Spleen (tissue), 11 donors: ENCODE measurements around the gene SPATA45. TPM values are rescaled to one million over a fixed set of nuclear protein-coding genes. Genes with fewer than 3 reads are reported as not detected.

Experiments
- DNase-seq: peaks from one replicate; pipeline ENCODE4 v3.0.0-alpha.2; 2020
- H3K27ac ChIP-seq, 8 donors: fragments of 200-600 bp; sonication (generic) in 7 of 8; 1 replicate in 4 of 8; 2 replicates in 4 of 8; pipeline versions ENCODE4 v1.5.0 to v1.8.0; 2016 to 2021; ENCODE audit warnings: inconsistent platforms in 4 of 8, mild to moderate bottlenecking in 4 of 8, moderate library complexity in 1 of 8
- H3K27me3 ChIP-seq, 7 donors: fragments of 200-600 bp; sonication (generic) in 6 of 7; replicated peaks in 1 of 7; 1 replicate in 4 of 7; 2 replicates in 3 of 7; pipeline versions ENCODE4 v1.5.0 to v1.8.0; 2016 to 2021; ENCODE audit warnings: inconsistent platforms in 3 of 7, mild to moderate bottlenecking in 1 of 7
- H3K36me3 ChIP-seq, 6 donors: fragments of 200-600 bp; sonication (generic) in 5 of 6; 1 replicate in 4 of 6; 2 replicates in 2 of 6; pipeline versions ENCODE4 v1.5.0 to v1.8.0; 2016 to 2021; ENCODE audit warnings: inconsistent platforms in 2 of 6
- H3K4me1 ChIP-seq, 6 donors: fragments of 200-600 bp; sonication (generic) in 5 of 6; 1 replicate in 3 of 6; 2 replicates in 3 of 6; pipeline versions ENCODE4 v1.5.0 to v1.8.0; 2016 to 2021; ENCODE audit warnings: inconsistent platforms in 3 of 6
- H3K4me3 ChIP-seq, 8 donors: fragments of 200-600 bp; sonication (generic) in 7 of 8; 1 replicate in 4 of 8; 2 replicates in 4 of 8; pipeline versions ENCODE4 v1.5.0 to v1.8.0; 2016 to 2021; ENCODE audit warnings: inconsistent platforms in 4 of 8, mild to moderate bottlenecking in 4 of 8, moderate library complexity in 2 of 8
- H3K9me3 ChIP-seq, 8 donors: fragments of 200-600 bp; sonication (generic) in 7 of 8; 1 replicate in 4 of 8; 2 replicates in 4 of 8; pipeline versions ENCODE4 v1.5.0 to v1.8.0; 2016 to 2021; ENCODE audit warnings: inconsistent platforms in 4 of 8
- CTCF ChIP-seq, 11 experiments: fragments of 200-600 bp in 7 of 11; fragments of 450-650 bp in 4 of 11; sonication (generic) in 4 of 11; IDR thresholded peaks in 8 of 11; conservative IDR thresholded peaks in 3 of 11; 1 replicate in 7 of 11; 2 replicates in 4 of 11; pipeline versions ENCODE4 v1.4.0 to v1.8.0; 2016 to 2021; ENCODE audit warnings: antibody characterized with exemption in 11 of 11, inconsistent platforms in 4 of 11, mild to moderate bottlenecking in 1 of 11
- POLR2A ChIP-seq, 3 donors: fragments of 450-650 bp; IDR thresholded peaks; one replicate each; pipeline ENCODE4 v1.5.1; 2017; ENCODE audit warnings: antibody characterized with exemption in 3 of 3, mild to moderate bottlenecking in 1 of 3
- POLR2AphosphoS5 ChIP-seq, 3 donors: sonication (generic); formaldehyde crosslinking; IDR thresholded peaks; one replicate each; pipeline ENCODE4 v1.5.1; 2017; ENCODE audit warnings: antibody characterized with exemption in 3 of 3
- WGBS, 5 donors: extraction: QIAGEN DNeasy Blood & Tissue Kit in 3 of 5; methylation state at CpG; one replicate each; pipeline versions ENCODE4 v1.1.5 to v1.1.7; 2013 to 2018; 5-methylcytosine and 5-hydroxymethylcytosine counted together
- intact Hi-C: fragments of 100-400 bp; cut with DNase I; formaldehyde crosslinking; loops from one replicate; pipeline ENCODE4 v1.15.0; 2023; ENCODE audit warnings: low total_unique reads
- polyA plus RNA-seq, 3 donors: library from polyadenylated mRNA; stranded (reverse); fragments of 200-250 nt; gene quantifications; one replicate each; pipeline ENCODE4 v1.2.1, GENCODE V29; 2013
- total RNA-seq, 7 donors: library from RNA; depleted of rRNA in 3 of 7; stranded (reverse); fragments of >200 nt in 3 of 7; fragmentation: NEBNext Ultra II Directional in 4 of 7; extraction: Animal tissue kit (Norgen Biotek cat#: 25700) in 4 of 7; gene quantifications; one replicate each; pipeline versions ENCODE4 v1.1.0 to v1.2.1, GENCODE V29; 2016 to 2021
- donor health status: healthy with polysubstance abuse.
- donor health status: DM: no; HTN: no; CAD: no; lungs with moderate emphysema.
- donor health status: DM: no; HTN: no; CAD: no.
- donor health status: Bipolar disorder and iron deficiency.
- donor health status: healthy.
- donor health status: DM: no; HTN: no; CAD: no.
- donor health status: DM: yes; HTN: yes; CAD: no.

Gene SPATA45
- total and polyA plus RNA-seq, 10 donors: 0.38 to 0.83 TPM; not detected in 8

- intact Hi-C loops: no loop called here
- 96 to 100% (median 98%) methylated on average over 6 of the region's 6 CpGs for WGBS, 5 donors
- Histone ChIP-seq H3K36me3 (peaks cover 0 to 96% (median 15%) of the 10 kb centered on the region in 6 donors), H3K27me3 (no peaks in the 10 kb centered on the region), H3K4me3 (no peak overlapping the region), H3K9me3 (no peaks in the 10 kb centered on the region), H3K4me1 (no peaks in the 10 kb centered on the region), H3K27ac (no peak overlapping the region)
- no peak for TF ChIP-seq POLR2AphosphoS5 (IDR thresholded peaks at IDR 0.05)
- TF ChIP-seq CTCF (IDR thresholded peaks at IDR 0.05 in 8 of 11, conservative IDR thresholded peaks at IDR 0.05 in 3 of 11): no peak
- no peak for TF ChIP-seq POLR2A (IDR thresholded peaks at IDR 0.05)
- no peak for DNase-seq
Observed at GRCh38 chr1:212878418-212878817, 31.0 kb upstream of the SPATA45 start.

- no peak overlapping the region for H3K27ac ChIP-seq
- intact Hi-C loops: no loop called here
- no peak for DNase-seq
- no peak overlapping the region for H3K4me3 ChIP-seq
- no peaks in the 10 kb centered on the region for H3K9me3 ChIP-seq
- TF ChIP-seq CTCF (IDR thresholded peaks at IDR 0.05 in 8 of 11, conservative IDR thresholded peaks at IDR 0.05 in 3 of 11) (no peak), POLR2AphosphoS5 (IDR thresholded peaks at IDR 0.05) (no peak), POLR2A (IDR thresholded peaks at IDR 0.05) (no peak)
- no peaks in the 10 kb centered on the region for H3K27me3 ChIP-seq
- WGBS, 5 donors: 65 to 72% (median 66%) methylated on average over 2 of the region's 2 CpGs
- no peaks in the 10 kb centered on the region for H3K4me1 ChIP-seq
- H3K36me3 ChIP-seq: peaks cover 0 to 85% (median 18%) of the 10 kb centered on the region in 6 donors
Observed at GRCh38 chr1:212873518-212873917, 26.1 kb upstream of the SPATA45 start.

GRCh38 chr1:212871976-212872375 lies 24.5 kb upstream of the SPATA45 start:
- no peak for DNase-seq
- Histone ChIP-seq H3K9me3 (no peaks in the 10 kb centered on the region), H3K27me3 (no peaks in the 10 kb centered on the region), H3K27ac (no peak overlapping the region), H3K4me3 (no peak overlapping the region), H3K36me3 (peaks cover 0 to 86% (median 21%) of the 10 kb centered on the region in 6 donors), H3K4me1 (no peaks in the 10 kb centered on the region)
- TF ChIP-seq POLR2AphosphoS5 (IDR thresholded peaks at IDR 0.05) (no peak), POLR2A (IDR thresholded peaks at IDR 0.05) (no peak), CTCF (IDR thresholded peaks at IDR 0.05 in 8 of 11, conservative IDR thresholded peaks at IDR 0.05 in 3 of 11) (no peak)
- WGBS, 5 donors: 0 to 100% (median 100%) methylated on average over 1 of the region's 1 CpG
- intact Hi-C loops: no loop called here

- no peak overlapping the region for H3K27ac ChIP-seq
- no peak for DNase-seq
- H3K4me3 ChIP-seq: no peak overlapping the region
- no peaks in the 10 kb centered on the region for H3K9me3 ChIP-seq
- H3K36me3 ChIP-seq: peaks cover 0 to 70% (median 9%) of the 10 kb centered on the region in 6 donors
- WGBS, 5 donors: 45 to 95% (median 93%) methylated on average over 1 of the region's 1 CpG
- intact Hi-C loops: no loop called here
- peaks cover 0 to 17% (median 1%) of the 10 kb centered on the region in 6 donors for H3K4me1 ChIP-seq
- no peak for TF ChIP-seq POLR2A (IDR thresholded peaks at IDR 0.05)
- no peak for TF ChIP-seq CTCF (IDR thresholded peaks at IDR 0.05 in 8 of 11, conservative IDR thresholded peaks at IDR 0.05 in 3 of 11)
- no peak for TF ChIP-seq POLR2AphosphoS5 (IDR thresholded peaks at IDR 0.05)
- H3K27me3 ChIP-seq: no peaks in the 10 kb centered on the region
Observed at GRCh38 chr1:212867192-212867591, 19.7 kb upstream of the SPATA45 start.
